Fibroblast of lung (primary cell): ENCODE results near the gene RTBDN. TPM values are rescaled to one million over a fixed set of nuclear protein-coding genes. Genes with fewer than 3 reads are reported as not detected.
A peak's percentile ranks its signal among the peaks of the same experiment; 100 is the strongest.
"Not testable (repeated sequence)": the region's sequence is repeated elsewhere in the genome, so short reads cannot be mapped to it uniquely, and the experiment has no call there.

Source experiments
- DNase-seq, 2 donors: peaks; one replicate each; pipeline versions ENCODE4 v3.0.0 to v3.0.0-alpha.2; 2010; ENCODE audit warnings: low read depth in 2 of 2
- H2AFZ ChIP-seq: 2 replicates; pipeline ENCODE4 v1.5.1; 2012; ENCODE audit warnings: low read length, control low read depth, inconsistent platforms
- H3K27ac ChIP-seq: 2 replicates; pipeline ENCODE4 v1.5.1; 2011; ENCODE audit warnings: low read length, control low read depth; ENCODE audit not compliant: insufficient read depth
- H3K27me3 ChIP-seq: 2 replicates; pipeline ENCODE4 v1.5.1; 2011; ENCODE audit warnings: mild to moderate bottlenecking, low read length; ENCODE audit not compliant: control insufficient read depth, insufficient read depth
- H3K36me3 ChIP-seq: 2 replicates; pipeline ENCODE4 v1.5.1; 2011; ENCODE audit warnings: low read length; ENCODE audit not compliant: control insufficient read depth, insufficient read depth
- H3K4me1 ChIP-seq: 2 replicates; pipeline ENCODE4 v1.5.1; 2011; ENCODE audit warnings: low read length; ENCODE audit not compliant: control insufficient read depth, insufficient read depth; ENCODE audit errors: extremely low read depth
- H3K4me2 ChIP-seq: 2 replicates; pipeline ENCODE4 v1.5.1; 2011; ENCODE audit warnings: low read length, control low read depth; ENCODE audit not compliant: insufficient read depth; ENCODE audit errors: extremely low read depth
- H3K4me3 ChIP-seq, 4 experiments: fragments of 200-600 bp in 1 of 4; sonication (generic) in 1 of 4; replicated peaks in 1 of 4; 2 replicates each; pipeline ENCODE4 v1.5.1; 2011 to 2016; ENCODE audit warnings: low read length in 4 of 4, low read depth in 3 of 4, mild to moderate bottlenecking in 3 of 4, control low read depth in 2 of 4, inconsistent platforms in 1 of 4, mixed read lengths in 1 of 4; ENCODE audit not compliant: insufficient read depth in 1 of 4; ENCODE audit errors: control extremely low read depth in 1 of 4
- H3K79me2 ChIP-seq: 2 replicates; pipeline ENCODE4 v1.5.1; 2012; ENCODE audit warnings: mild to moderate bottlenecking, low read length, inconsistent platforms; ENCODE audit not compliant: control insufficient read depth, insufficient read depth
- H3K9ac ChIP-seq: 2 replicates; pipeline ENCODE4 v1.5.1; 2011; ENCODE audit warnings: mild to moderate bottlenecking, low read length, control low read depth; ENCODE audit not compliant: insufficient read depth
- H3K9me3 ChIP-seq: 2 replicates; pipeline ENCODE4 v1.5.1; 2012; ENCODE audit warnings: low read depth, low read length; ENCODE audit not compliant: control insufficient read depth, insufficient read depth
- H4K20me1 ChIP-seq: 2 replicates; pipeline ENCODE4 v1.5.1; 2011; ENCODE audit warnings: low read length; ENCODE audit not compliant: control insufficient read depth, insufficient read depth; ENCODE audit errors: extremely low read depth
- EZH2 ChIP-seq: IDR thresholded peaks from 2 replicates; pipeline ENCODE4 v1.5.1; 2012; ENCODE audit warnings: low read length, control low read depth, mild to moderate bottlenecking; ENCODE audit errors: missing control alignments
- polyA plus RNA-seq, 2 donors: library from polyadenylated mRNA; depleted of rRNA in 1 of 2; stranded (reverse) in 1 of 2; unstranded in 1 of 2; fragments of >200 nt; gene quantifications; 2 replicates each; pipeline ENCODE4 v1.2.1, GENCODE V29; 2011 to 2012; ENCODE audit warnings: missing spikeins in 1 of 2
- total RNA-seq: library from RNA; depleted of rRNA; stranded (reverse); fragments of >200 nt; gene quantifications from 2 replicates; pipeline ENCODE4 v1.2.1, GENCODE V29; 2014
- TF ChIP-seq, protein P1 (sequence below), 2 donors: IDR thresholded peaks in 1 of 2; conservative IDR thresholded peaks in 1 of 2; 1 replicate in 1 of 2; 2 replicates in 1 of 2; pipeline ENCODE4 v1.5.1; 2011 to 2012; ENCODE audit warnings: low read length in 2 of 2, control low read depth in 1 of 2, inconsistent platforms in 1 of 2, low read depth in 1 of 2, mild to moderate bottlenecking in 1 of 2

The RTBDN gene
- total and polyA plus RNA-seq, 2 donors (not counting 1 experiment from before 2014, with no cell fraction given), result not detected

- Histone ChIP-seq H3K4me2 (peak overlapping the region; percentile 5), H3K4me3 (no peak overlapping the region), H3K27ac (no peak overlapping the region), H3K9me3 (no peaks in the 10 kb centered on the region), H3K79me2 (no peaks in the 10 kb centered on the region), H3K27me3 (peaks cover 10% of the 10 kb centered on the region), H3K4me1 (peaks cover 3% of the 10 kb centered on the region), H3K36me3 (no peaks in the 10 kb centered on the region), H3K9ac (no peak overlapping the region), H2AFZ (no peak overlapping the region), H4K20me1 (no peaks in the 10 kb centered on the region)
- TF ChIP-seq EZH2, result no peak
- TF ChIP-seq, protein P1, sequence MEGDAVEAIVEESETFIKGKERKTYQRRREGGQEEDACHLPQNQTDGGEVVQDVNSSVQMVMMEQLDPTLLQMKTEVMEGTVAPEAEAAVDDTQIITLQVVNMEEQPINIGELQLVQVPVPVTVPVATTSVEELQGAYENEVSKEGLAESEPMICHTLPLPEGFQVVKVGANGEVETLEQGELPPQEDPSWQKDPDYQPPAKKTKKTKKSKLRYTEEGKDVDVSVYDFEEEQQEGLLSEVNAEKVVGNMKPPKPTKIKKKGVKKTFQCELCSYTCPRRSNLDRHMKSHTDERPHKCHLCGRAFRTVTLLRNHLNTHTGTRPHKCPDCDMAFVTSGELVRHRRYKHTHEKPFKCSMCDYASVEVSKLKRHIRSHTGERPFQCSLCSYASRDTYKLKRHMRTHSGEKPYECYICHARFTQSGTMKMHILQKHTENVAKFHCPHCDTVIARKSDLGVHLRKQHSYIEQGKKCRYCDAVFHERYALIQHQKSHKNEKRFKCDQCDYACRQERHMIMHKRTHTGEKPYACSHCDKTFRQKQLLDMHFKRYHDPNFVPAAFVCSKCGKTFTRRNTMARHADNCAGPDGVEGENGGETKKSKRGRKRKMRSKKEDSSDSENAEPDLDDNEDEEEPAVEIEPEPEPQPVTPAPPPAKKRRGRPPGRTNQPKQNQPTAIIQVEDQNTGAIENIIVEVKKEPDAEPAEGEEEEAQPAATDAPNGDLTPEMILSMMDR (conservative IDR thresholded peaks at IDR 0.05 in 1 of 2, IDR thresholded peaks at IDR 0.05 in 1 of 2; ENCODE audit: low read depth in 1 of 2, low read length in 2 of 2), result no peak
- peak in 1 of 2 donors; percentile 21 for DNase-seq
Observed at GRCh38 chr19:12828494-12828893, 5.9 kb downstream of the RTBDN start.

GRCh38 chr19:12825254-12826131 lies 8.9 kb downstream of the RTBDN start:
- Histone ChIP-seq H3K27ac (no peak overlapping the region), H3K9ac (no peak overlapping the region), H3K4me2 (peak overlapping the region; percentile 5), H4K20me1 (no peaks in the 10 kb centered on the region), H2AFZ (no peak overlapping the region), H3K4me1 (peaks cover 3% of the 10 kb centered on the region), H3K79me2 (no peaks in the 10 kb centered on the region), H3K4me3 (no peak overlapping the region), H3K27me3 (peaks cover 2% of the 10 kb centered on the region), H3K9me3 (no peaks in the 10 kb centered on the region), H3K36me3 (no peaks in the 10 kb centered on the region)
- DNase-seq, result no peak
- TF ChIP-seq, protein P1 (conservative IDR thresholded peaks at IDR 0.05 in 1 of 2, IDR thresholded peaks at IDR 0.05 in 1 of 2; ENCODE audit: low read depth in 1 of 2, low read length in 2 of 2), result peak in 1 of 2 donors; percentile 23
- TF ChIP-seq EZH2, result no peak

DNA sequence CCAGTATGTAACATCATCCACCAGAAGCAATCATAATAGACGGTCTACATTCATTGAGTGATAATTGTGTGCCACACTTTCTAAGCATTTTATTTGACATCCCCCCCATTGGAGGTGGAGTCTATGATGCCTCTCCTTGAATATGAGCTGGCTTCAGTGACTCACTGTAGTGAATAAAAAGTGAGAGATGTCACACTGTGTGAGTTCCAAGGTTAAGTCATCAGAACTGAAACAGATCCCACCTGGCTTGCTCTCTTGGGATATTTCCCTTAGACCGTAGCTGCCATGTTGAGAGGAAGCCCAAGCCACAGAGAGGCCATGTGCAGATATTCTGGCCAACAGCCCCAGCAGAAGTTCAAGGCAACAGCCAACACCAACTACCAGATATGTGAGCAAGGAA lies 12.6 kb downstream of the RTBDN start:
- no peak for DNase-seq
- no peak overlapping the region for H3K4me2 ChIP-seq
- no peaks in the 10 kb centered on the region for H3K4me1 ChIP-seq
- H3K79me2 ChIP-seq, result no peaks in the 10 kb centered on the region
- H3K27ac ChIP-seq, result no peak overlapping the region
- no peak for TF ChIP-seq EZH2
- TF ChIP-seq, protein P1 (conservative IDR thresholded peaks at IDR 0.05 in 1 of 2, IDR thresholded peaks at IDR 0.05 in 1 of 2; ENCODE audit: low read depth in 1 of 2, low read length in 2 of 2), result no peak
- H2AFZ ChIP-seq, result no peak overlapping the region
- no peaks in the 10 kb centered on the region for H3K9me3 ChIP-seq
- H3K4me3 ChIP-seq, result no peak overlapping the region
- H4K20me1 ChIP-seq, result no peaks in the 10 kb centered on the region
- H3K36me3 ChIP-seq, result no peaks in the 10 kb centered on the region
- no peaks in the 10 kb centered on the region for H3K27me3 ChIP-seq
- no peak overlapping the region for H3K9ac ChIP-seq

DNA sequence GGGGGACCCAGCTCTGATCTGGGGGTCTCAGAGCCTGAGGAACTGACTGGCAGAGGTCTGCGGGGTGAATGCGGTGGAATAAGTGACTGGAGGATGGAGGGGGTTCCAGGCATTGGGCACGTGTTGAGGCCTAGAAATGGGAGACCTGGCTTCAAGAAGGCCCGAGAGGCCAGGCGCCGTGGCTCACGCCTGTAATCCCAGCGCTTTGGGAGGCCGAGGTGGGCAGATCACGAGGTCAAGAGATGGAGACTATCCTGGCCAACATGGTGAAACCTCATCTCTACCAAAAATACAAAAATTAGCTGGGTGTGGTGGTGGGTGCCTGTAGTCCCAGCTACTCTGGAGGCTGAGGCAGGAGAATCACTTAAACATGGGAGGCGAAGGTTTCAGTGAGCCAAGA lies 16.6 kb downstream of the RTBDN start:
- not testable (repeated sequence) for H3K4me2 ChIP-seq, H3K4me3 ChIP-seq, H3K79me2 ChIP-seq

More for the DNA sequence above, 16.6 kb downstream of the RTBDN start:
- DNase-seq, H3K27me3 ChIP-seq, H3K4me1 ChIP-seq, H2AFZ ChIP-seq, H3K36me3 ChIP-seq, H4K20me1 ChIP-seq, H3K27ac ChIP-seq, H3K9ac ChIP-seq, H3K9me3 ChIP-seq: not testable (repeated sequence)
